OCI-LY7 (cell line): ENCODE data around the gene PCYT2. TPM values are rescaled to one million over a fixed set of nuclear protein-coding genes. Genes with fewer than 3 reads are reported as not detected.

Experiments
- BruUV-seq: library from RNA; stranded (reverse); fragments of 400-500 nt; replicated peaks from 2 replicates; lab custom pipeline; 2021; lab: Mats Ljungman, UMichigan
- CTCF ChIA-PET: fragments of 300-600 bp; sonication (Branson Sonifier 250); formaldehyde crosslinking; loops from one replicate; lab custom pipeline; 2022; ENCODE audit warnings: antibody characterized with exemption; ENCODE audit not compliant: unreplicated experiment; lab: Charles Lee
- POLR2A ChIA-PET: fragments of 300-600 bp; sonication (Branson Sonifier 250); formaldehyde crosslinking; loops from one replicate; lab custom pipeline; 2022; ENCODE audit warnings: antibody characterized with exemption; lab: Charles Lee
- DNase-seq: peaks from one replicate; pipeline ENCODE4 v3.0.0-alpha.2; 2015; ENCODE audit warnings: low spot score
- H2AFZ ChIP-seq: fragments of 200-600 bp; sonication (generic), shearing (Covaris generic); 2 replicates; pipeline ENCODE4 v1.6.1; 2014; ENCODE audit warnings: mild to moderate bottlenecking, antibody characterized with exemption, low read length, moderate library complexity
- H3K27ac ChIP-seq: fragments of 200-600 bp; sonication (generic); 2 replicates; pipeline ENCODE4 v1.5.1; 2014; ENCODE audit warnings: mixed run types, low read depth, mild to moderate bottlenecking, moderate library complexity, low read length, inconsistent platforms; ENCODE audit not compliant: poor library complexity, severe bottlenecking
- H3K36me3 ChIP-seq: fragments of 200-600 bp; sonication (generic); 2 replicates; pipeline ENCODE4 v1.6.1; 2014; ENCODE audit warnings: mild to moderate bottlenecking, antibody characterized with exemption, low read length, moderate library complexity, mixed read lengths; ENCODE audit not compliant: insufficient read depth
- H3K4me1 ChIP-seq: fragments of 200-600 bp; sonication (generic); 2 replicates; pipeline ENCODE4 v1.5.1; 2014; ENCODE audit warnings: mild to moderate bottlenecking, low read length; ENCODE audit not compliant: insufficient read depth, poor library complexity, severe bottlenecking
- H3K4me2 ChIP-seq: fragments of 200-600 bp; sonication (generic); 2 replicates; pipeline ENCODE4 v1.6.1; 2014; ENCODE audit warnings: mild to moderate bottlenecking, low read length
- H3K4me3 ChIP-seq: fragments of 200-600 bp; sonication (generic); 2 replicates; pipeline ENCODE4 v1.5.1; 2014; ENCODE audit warnings: mild to moderate bottlenecking, low read depth, low read length; ENCODE audit not compliant: poor library complexity, severe bottlenecking
- H3K79me2 ChIP-seq: fragments of 200-600 bp; sonication (generic); 2 replicates; pipeline ENCODE4 v1.6.1; 2016; ENCODE audit warnings: low read depth, mild to moderate bottlenecking, low read length, moderate library complexity, mixed read lengths; ENCODE audit not compliant: insufficient read depth
- H3K9me2 ChIP-seq: fragments of 200-600 bp; sonication (generic); 2 replicates; pipeline ENCODE4 v1.6.1; 2016; ENCODE audit warnings: mild to moderate bottlenecking, low read length, mixed read lengths; ENCODE audit not compliant: insufficient read depth
- H3K9me3 ChIP-seq: fragments of 200-600 bp; sonication (generic); 2 replicates; pipeline ENCODE4 v1.6.1; 2014; ENCODE audit warnings: mild to moderate bottlenecking, mixed run types, low read length, mixed read lengths
- H4K20me1 ChIP-seq: fragments of 200-600 bp; sonication (generic); 2 replicates; pipeline ENCODE4 v1.6.1; 2014; ENCODE audit warnings: mild to moderate bottlenecking, antibody characterized with exemption, low read length, moderate library complexity, mixed read lengths; ENCODE audit not compliant: insufficient read depth
- CTCF ChIP-seq: fragments of 200-600 bp; sonication (generic); conservative IDR thresholded peaks from 2 replicates; pipeline ENCODE4 v1.5.1; 2014; ENCODE audit warnings: mild to moderate bottlenecking, antibody characterized with exemption, low read length, moderate library complexity, mixed read lengths
- EZH2phosphoT487 ChIP-seq: fragments of 200-600 bp; sonication (generic); IDR thresholded peaks from 2 replicates; pipeline ENCODE4 v1.6.1; 2018; ENCODE audit warnings: low read depth, borderline replicate concordance, mild to moderate bottlenecking, mixed run types, antibody characterized with exemption, low read length, moderate library complexity, mixed read lengths
- intact Hi-C: fragments of 100-400 bp; cut with micrococcal nuclease; formaldehyde crosslinking; loops from one replicate; pipeline ENCODE4 v1.10.0; 2022; ENCODE audit not compliant: unreplicated experiment
- total RNA-seq, 2 experiments: library from RNA; depleted of rRNA in 1 of 2; stranded (reverse); fragments of >200 nt in 1 of 2; shearing (Covaris generic) in 1 of 2; gene quantifications; 2 replicates each; pipeline ENCODE4 v1.2.3, GENCODE V29; 2014 to 2022

Gene PCYT2
- total RNA-seq, 2 experiments from 2014 or later: 70.1 to 104 TPM

GRCh38 chr17:81867991-81868673 lies 43.1 kb downstream of the PCYT2 start:
- H3K9me2 ChIP-seq: no peaks in the 10 kb centered on the region
- H3K4me1 ChIP-seq: peaks cover 64% of the 10 kb centered on the region
- peak; percentile 31 for DNase-seq
- H4K20me1 ChIP-seq: peaks cover 5% of the 10 kb centered on the region; the same call in 1 of the 2 replicates
- no peak overlapping the region for H3K4me3 ChIP-seq
- ChIA-PET CTCF (no interaction called here), POLR2A (interaction anchor here (1.1 kb wide), 1 partner anchor 24 kb away, joined by 5 read pairs; the partner anchor contains the start of gene ANAPC11)
- H3K9me3 ChIP-seq: no peaks in the 10 kb centered on the region
- H3K36me3 ChIP-seq: peaks cover 76% of the 10 kb centered on the region
- peak overlapping the region; percentile 23; the same call in 1 of the 2 replicates for H3K4me2 ChIP-seq
- intact Hi-C loops: no loop called here
- TF ChIP-seq CTCF: no peak
- TF ChIP-seq EZH2phosphoT487: no peak
- BruUV-seq: no TSS peak
- peak overlapping the region; percentile 61 for H3K27ac ChIP-seq
- no peak overlapping the region for H2AFZ ChIP-seq
- H3K79me2 ChIP-seq: peaks cover 40% of the 10 kb centered on the region

GRCh38 chr17:81867170-81867990 lies 43.8 kb downstream of the PCYT2 start:
- Histone ChIP-seq H3K4me1 (peaks cover 64% of the 10 kb centered on the region), H3K27ac (peak overlapping the region; percentile 61), H3K79me2 (peaks cover 47% of the 10 kb centered on the region), H2AFZ (no peak overlapping the region), H3K4me3 (no peak overlapping the region), H3K9me2 (no peaks in the 10 kb centered on the region), H3K9me3 (no peaks in the 10 kb centered on the region), H3K36me3 (peaks cover 83% of the 10 kb centered on the region), H4K20me1 (peaks cover 5% of the 10 kb centered on the region; the same call in 1 of the 2 replicates), H3K4me2 (peak overlapping the region; percentile 23; the same call in 1 of the 2 replicates)
- peak; percentile 67 for DNase-seq
- no peak for TF ChIP-seq CTCF
- ChIA-PET CTCF (no interaction called here), POLR2A (interaction anchor here (0.6 to 1.1 kb wide), 3 partner anchors 13 to 32 kb away, joined by 3 to 5 read pairs (median 3); partner anchors contain the start of gene ANAPC11)
- intact Hi-C loops: no loop called here
- BruUV-seq: no TSS peak
